Central memory CD8-positive, alpha-beta T cell (primary cell): ENCODE results near the gene CROCC2.

Source experiments
- ATAC-seq: fragments of 150-1000 bp; cut with Tn5 transposase; replicated peaks from 2 replicates; pipeline ENCODE4 v1.10.0; 2022; ENCODE audit warnings: mild to moderate bottlenecking, moderate FRiP score, moderate number of reproducible peaks; ENCODE audit not compliant: poor library complexity, severe bottlenecking; ENCODE audit errors: extremely low read depth
- DNase-seq, 2 donors: peaks; one replicate each; pipeline ENCODE4 v3.0.0; 2021; ENCODE audit warnings: low spot score in 2 of 2
- H3K27ac Mint-ChIP-seq: one replicate; pipeline ENCODE4 v1.8.0; 2022; ENCODE audit warnings: low read depth, mild to moderate bottlenecking, moderate library complexity, mixed read lengths
- H3K27me3 Mint-ChIP-seq: one replicate; pipeline ENCODE4 v1.8.0; 2022; ENCODE audit warnings: mixed read lengths
- H3K36me3 Mint-ChIP-seq: one replicate; pipeline ENCODE4 v1.8.0; 2022; ENCODE audit warnings: mild to moderate bottlenecking, moderate library complexity, mixed read lengths; ENCODE audit not compliant: insufficient read depth
- H3K4me1 Mint-ChIP-seq: one replicate; pipeline ENCODE4 v1.8.0; 2022; ENCODE audit warnings: mixed read lengths
- H3K4me3 Mint-ChIP-seq: one replicate; pipeline ENCODE4 v1.8.0; 2022; ENCODE audit warnings: mild to moderate bottlenecking, moderate library complexity, mixed read lengths
- H3K9me3 Mint-ChIP-seq: one replicate; pipeline ENCODE4 v1.8.0; 2022; ENCODE audit warnings: mixed read lengths

The CROCC2 gene

GRCh38 chr2:240899468-240899865, 6.7 kb upstream of the CROCC2 start:
- H3K9me3 Mint-ChIP-seq: no peaks in the 10 kb centered on the region
- H3K4me3 Mint-ChIP-seq: no peak overlapping the region
- peaks cover 35% of the 10 kb centered on the region for H3K27me3 Mint-ChIP-seq
- DNase-seq (no peak), ATAC-seq (no peak)
- H3K4me1 Mint-ChIP-seq: no peaks in the 10 kb centered on the region
- H3K27ac Mint-ChIP-seq: no peak overlapping the region
- no peaks in the 10 kb centered on the region for H3K36me3 Mint-ChIP-seq

GRCh38 chr2:240900141-240900860, 5.8 kb upstream of the CROCC2 start:
- ATAC-seq: no peak
- Mint-ChIP-seq H3K9me3 (no peaks in the 10 kb centered on the region), H3K36me3 (no peaks in the 10 kb centered on the region), H3K27ac (no peak overlapping the region), H3K4me1 (no peaks in the 10 kb centered on the region), H3K4me3 (no peak overlapping the region), H3K27me3 (peaks cover 35% of the 10 kb centered on the region)
- no peak for DNase-seq

- ATAC-seq (no peak), DNase-seq (no peak)
- Mint-ChIP-seq H3K4me1 (no peaks in the 10 kb centered on the region), H3K9me3 (no peaks in the 10 kb centered on the region), H3K27ac (no peak overlapping the region), H3K27me3 (peaks cover 38% of the 10 kb centered on the region), H3K4me3 (no peak overlapping the region), H3K36me3 (no peaks in the 10 kb centered on the region)
Observed at GRCh38 chr2:240901986-240902614, 4.0 kb upstream of the CROCC2 start.

GRCh38 chr2:240902615-240903041, 3.5 kb upstream of the CROCC2 start:
- DNase-seq (no peak), ATAC-seq (no peak)
- Mint-ChIP-seq H3K4me1 (no peaks in the 10 kb centered on the region), H3K36me3 (no peaks in the 10 kb centered on the region), H3K4me3 (no peak overlapping the region), H3K9me3 (no peaks in the 10 kb centered on the region), H3K27ac (no peak overlapping the region), H3K27me3 (peaks cover 36% of the 10 kb centered on the region)

GRCh38 chr2:240903191-240904060, 2.7 kb upstream of the CROCC2 start:
- no peak for ATAC-seq
- H3K27me3 Mint-ChIP-seq: peaks cover 28% of the 10 kb centered on the region

GRCh38 chr2:240904216-240905175, 1.6 kb upstream of the CROCC2 start:
- Mint-ChIP-seq H3K9me3 (no peaks in the 10 kb centered on the region), H3K4me1 (no peaks in the 10 kb centered on the region), H3K36me3 (no peaks in the 10 kb centered on the region), H3K4me3 (no peak overlapping the region), H3K27ac (no peak overlapping the region), H3K27me3 (peaks cover 18% of the 10 kb centered on the region)
- ATAC-seq: no peak
- DNase-seq: no peak

More at GRCh38 chr2:240903191-240904060, 2.7 kb upstream of the CROCC2 start:
- no peaks in the 10 kb centered on the region for H3K4me1 Mint-ChIP-seq
- H3K4me3 Mint-ChIP-seq: no peak overlapping the region
- DNase-seq: no peak
- H3K27ac Mint-ChIP-seq: no peak overlapping the region
- H3K9me3 Mint-ChIP-seq: no peaks in the 10 kb centered on the region
- no peaks in the 10 kb centered on the region for H3K36me3 Mint-ChIP-seq

- DNase-seq: no peak
- no peak overlapping the region for H3K4me3 Mint-ChIP-seq
- H3K4me1 Mint-ChIP-seq: no peaks in the 10 kb centered on the region
- H3K27ac Mint-ChIP-seq: no peak overlapping the region
- no peak for ATAC-seq
- H3K9me3 Mint-ChIP-seq: no peaks in the 10 kb centered on the region
- H3K27me3 Mint-ChIP-seq: peaks cover 18% of the 10 kb centered on the region
- peaks cover 1% of the 10 kb centered on the region for H3K36me3 Mint-ChIP-seq
Observed at GRCh38 chr2:240905176-240905781, 857 bp upstream of the CROCC2 start.

GRCh38 chr2:240906911-240907590, 915 bp downstream of the CROCC2 start:
- Mint-ChIP-seq H3K27ac (no peak overlapping the region), H3K27me3 (peaks cover 16% of the 10 kb centered on the region), H3K9me3 (no peaks in the 10 kb centered on the region), H3K4me3 (no peak overlapping the region), H3K4me1 (no peaks in the 10 kb centered on the region), H3K36me3 (peaks cover 1% of the 10 kb centered on the region)
- DNase-seq (no peak), ATAC-seq (no peak)

- ATAC-seq (no peak), DNase-seq (no peak)
- peaks cover 1% of the 10 kb centered on the region for H3K36me3 Mint-ChIP-seq
- H3K4me3 Mint-ChIP-seq: no peak overlapping the region
- H3K4me1 Mint-ChIP-seq: no peaks in the 10 kb centered on the region
- H3K9me3 Mint-ChIP-seq: no peaks in the 10 kb centered on the region
- no peak overlapping the region for H3K27ac Mint-ChIP-seq
- H3K27me3 Mint-ChIP-seq: peaks cover 32% of the 10 kb centered on the region
Observed at GRCh38 chr2:240909216-240909974, 3.3 kb downstream of the CROCC2 start.

GRCh38 chr2:240911641-240912265, 5.6 kb downstream of the CROCC2 start:
- ATAC-seq: no peak
- H3K4me1 Mint-ChIP-seq: no peaks in the 10 kb centered on the region
- peaks cover 1% of the 10 kb centered on the region for H3K36me3 Mint-ChIP-seq
- no peak overlapping the region for H3K4me3 Mint-ChIP-seq
- peaks cover 30% of the 10 kb centered on the region for H3K27me3 Mint-ChIP-seq
- DNase-seq: no peak
- no peaks in the 10 kb centered on the region for H3K9me3 Mint-ChIP-seq
- no peak overlapping the region for H3K27ac Mint-ChIP-seq
